Prostate gland (tissue), 2 donors: ENCODE measurements around the gene C4orf50. TPM values are rescaled to one million over a fixed set of nuclear protein-coding genes. Genes with fewer than 3 reads are reported as not detected.

Experiments
- DNase-seq: peaks from one replicate; pipeline ENCODE4 v3.0.0-alpha.2; 2019; ENCODE audit warnings: low spot score
- H3K27ac ChIP-seq, 2 donors: fragments of 200-600 bp; sonication (generic); 2 replicates each; pipeline ENCODE4 v1.5.1; 2017 to 2019
- H3K27me3 ChIP-seq: fragments of 200-600 bp; sonication (generic); replicated peaks from 2 replicates; pipeline ENCODE4 v1.5.1; 2019; ENCODE audit not compliant: insufficient read depth
- H3K36me3 ChIP-seq, 2 donors: fragments of 200-600 bp; sonication (generic); 1 replicate in 1 of 2; 2 replicates in 1 of 2; pipeline versions ENCODE4 v1.5.1 to v1.8.1; 2017 to 2019
- H3K4me1 ChIP-seq: fragments of 200-600 bp; sonication (generic); replicated peaks from 2 replicates; pipeline ENCODE4 v1.5.1; 2019
- H3K4me3 ChIP-seq, 2 donors: fragments of 200-600 bp; sonication (generic); 2 replicates each; pipeline ENCODE4 v1.5.1; 2017 to 2019
- H3K9me3 ChIP-seq: fragments of 200-600 bp; sonication (generic); 2 replicates; pipeline ENCODE4 v1.5.1; 2017
- POLR2A ChIP-seq: fragments of 450-650 bp; IDR thresholded peaks from one replicate; pipeline ENCODE4 v1.6.1; 2016; ENCODE audit warnings: antibody characterized with exemption, mild to moderate bottlenecking
- POLR2AphosphoS5 ChIP-seq: sonication (generic); formaldehyde crosslinking; IDR thresholded peaks from one replicate; pipeline ENCODE4 v1.6.1; 2017; ENCODE audit warnings: antibody characterized with exemption
- WGBS: methylation state at CpG from one replicate; pipeline ENCODE4 v1.1.5; 2018; 5-methylcytosine and 5-hydroxymethylcytosine counted together
- intact Hi-C: fragments of 100-400 bp; cut with DNase I; formaldehyde crosslinking; loops from one replicate; pipeline ENCODE4 v1.14.2; 2022
- total RNA-seq, 2 donors: library from RNA; depleted of rRNA; stranded (reverse); fragments of >200 nt; gene quantifications; one replicate each; pipeline ENCODE4 v1.1.0, GENCODE V29; 2016
- TF ChIP-seq, protein P1 (sequence below), 4 experiments: fragments of 200-600 bp in 2 of 4; fragments of 450-650 bp in 2 of 4; sonication (generic) in 2 of 4; IDR thresholded peaks; 1 replicate in 3 of 4; 2 replicates in 1 of 4; pipeline ENCODE4 v1.5.1; 2016 to 2019; ENCODE audit warnings: antibody characterized with exemption in 4 of 4, mild to moderate bottlenecking in 2 of 4, moderate library complexity in 2 of 4

C4orf50 gene
- total RNA-seq, 2 donors from 2014 or later, result 0.87 to 2.8 TPM

DNA sequence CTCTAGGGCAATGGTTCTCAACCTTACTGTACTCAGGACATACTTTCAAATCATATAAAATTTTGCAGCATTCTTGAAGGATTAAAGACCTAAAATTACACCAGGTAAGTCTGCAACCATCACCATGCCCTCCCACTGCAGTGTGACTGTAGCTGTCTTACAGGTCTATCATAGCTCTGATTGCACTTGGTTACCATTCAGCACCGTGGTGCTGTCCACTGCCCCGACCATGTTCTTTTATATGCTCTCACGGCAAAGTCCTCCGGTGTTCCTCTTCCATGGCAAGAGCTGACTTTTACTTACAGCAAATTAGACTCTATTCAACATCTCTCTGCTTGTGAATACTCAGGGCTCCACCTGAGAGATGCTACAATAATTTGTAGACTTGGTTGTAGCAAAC, 136.9 kb downstream of the C4orf50 start:
- H3K27ac ChIP-seq, result no peak overlapping the region
- TF ChIP-seq POLR2AphosphoS5 (no peak), POLR2A (no peak)
- TF ChIP-seq, protein P1, sequence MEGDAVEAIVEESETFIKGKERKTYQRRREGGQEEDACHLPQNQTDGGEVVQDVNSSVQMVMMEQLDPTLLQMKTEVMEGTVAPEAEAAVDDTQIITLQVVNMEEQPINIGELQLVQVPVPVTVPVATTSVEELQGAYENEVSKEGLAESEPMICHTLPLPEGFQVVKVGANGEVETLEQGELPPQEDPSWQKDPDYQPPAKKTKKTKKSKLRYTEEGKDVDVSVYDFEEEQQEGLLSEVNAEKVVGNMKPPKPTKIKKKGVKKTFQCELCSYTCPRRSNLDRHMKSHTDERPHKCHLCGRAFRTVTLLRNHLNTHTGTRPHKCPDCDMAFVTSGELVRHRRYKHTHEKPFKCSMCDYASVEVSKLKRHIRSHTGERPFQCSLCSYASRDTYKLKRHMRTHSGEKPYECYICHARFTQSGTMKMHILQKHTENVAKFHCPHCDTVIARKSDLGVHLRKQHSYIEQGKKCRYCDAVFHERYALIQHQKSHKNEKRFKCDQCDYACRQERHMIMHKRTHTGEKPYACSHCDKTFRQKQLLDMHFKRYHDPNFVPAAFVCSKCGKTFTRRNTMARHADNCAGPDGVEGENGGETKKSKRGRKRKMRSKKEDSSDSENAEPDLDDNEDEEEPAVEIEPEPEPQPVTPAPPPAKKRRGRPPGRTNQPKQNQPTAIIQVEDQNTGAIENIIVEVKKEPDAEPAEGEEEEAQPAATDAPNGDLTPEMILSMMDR (IDR thresholded peaks at IDR 0.05), result no peak
- peaks cover 2% of the 10 kb centered on the region for H3K27me3 ChIP-seq
- H3K4me1 ChIP-seq, result no peaks in the 10 kb centered on the region
- 8% methylated on average over 4 of the region's 4 CpGs for WGBS
- H3K36me3 ChIP-seq, result no peaks in the 10 kb centered on the region
- no peak overlapping the region for H3K4me3 ChIP-seq
- no peaks in the 10 kb centered on the region for H3K9me3 ChIP-seq
- DNase-seq, result no peak
- intact Hi-C loops, result no loop called here

DNA sequence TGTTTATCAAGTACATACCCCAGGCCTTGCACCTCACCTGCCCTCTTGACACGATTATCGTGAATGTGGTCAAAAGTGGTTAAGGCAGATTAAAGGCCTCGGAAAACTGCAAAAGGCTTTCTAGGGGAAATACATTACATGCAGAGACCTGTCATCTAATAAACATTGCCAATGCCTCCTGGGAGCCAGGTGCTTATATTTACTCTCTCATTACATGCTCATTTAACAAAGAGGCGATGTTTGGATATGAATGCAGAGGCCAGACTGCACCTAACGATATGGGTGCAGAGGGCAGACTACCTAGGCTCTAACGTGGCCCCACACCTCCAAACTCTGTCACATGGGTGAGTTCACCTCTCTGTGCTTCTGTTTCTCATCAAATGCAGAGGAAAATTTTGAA, 139.9 kb downstream of the C4orf50 start:
- WGBS, result 55% methylated on average over 6 of the region's 6 CpGs
- Histone ChIP-seq H3K4me1 (no peaks in the 10 kb centered on the region), H3K9me3 (no peaks in the 10 kb centered on the region), H3K27me3 (peaks cover 3% of the 10 kb centered on the region), H3K4me3 (no peak overlapping the region), H3K27ac (no peak overlapping the region), H3K36me3 (no peaks in the 10 kb centered on the region)
- no peak for DNase-seq
- TF ChIP-seq POLR2A, result no peak
- TF ChIP-seq POLR2AphosphoS5, result no peak
- TF ChIP-seq, protein P1 (IDR thresholded peaks at IDR 0.05), result no peak
- intact Hi-C loops, result no loop called here

DNA sequence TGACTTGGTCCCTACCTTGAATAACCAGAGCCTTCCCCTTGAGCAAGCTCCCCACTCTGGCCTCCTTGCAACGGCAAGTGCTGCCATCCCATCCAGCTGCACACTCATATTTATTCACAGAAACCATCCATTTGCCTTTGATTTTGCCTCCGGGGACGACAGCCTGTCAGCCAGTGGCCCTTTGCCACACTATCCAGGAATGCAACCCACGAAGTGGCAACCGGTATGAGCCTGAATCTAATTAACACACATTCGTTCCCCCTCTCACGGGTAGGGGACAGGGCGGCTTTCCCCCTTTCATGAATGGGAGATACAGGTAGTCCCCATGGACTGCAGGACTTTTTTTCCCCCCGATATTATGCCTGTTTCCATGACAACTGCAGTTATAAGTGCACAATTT, 140.8 kb downstream of the C4orf50 start:
- Histone ChIP-seq H3K4me1 (no peaks in the 10 kb centered on the region), H3K4me3 (no peak overlapping the region), H3K27ac (no peak overlapping the region), H3K36me3 (no peaks in the 10 kb centered on the region), H3K9me3 (no peaks in the 10 kb centered on the region), H3K27me3 (peaks cover 3% of the 10 kb centered on the region)
- TF ChIP-seq POLR2AphosphoS5 (no peak), POLR2A (no peak)
- TF ChIP-seq, protein P1 (IDR thresholded peaks at IDR 0.05), result no peak
- 79% methylated on average over 9 of the region's 9 CpGs for WGBS
- DNase-seq, result no peak
- intact Hi-C loops, result no loop called here

DNA sequence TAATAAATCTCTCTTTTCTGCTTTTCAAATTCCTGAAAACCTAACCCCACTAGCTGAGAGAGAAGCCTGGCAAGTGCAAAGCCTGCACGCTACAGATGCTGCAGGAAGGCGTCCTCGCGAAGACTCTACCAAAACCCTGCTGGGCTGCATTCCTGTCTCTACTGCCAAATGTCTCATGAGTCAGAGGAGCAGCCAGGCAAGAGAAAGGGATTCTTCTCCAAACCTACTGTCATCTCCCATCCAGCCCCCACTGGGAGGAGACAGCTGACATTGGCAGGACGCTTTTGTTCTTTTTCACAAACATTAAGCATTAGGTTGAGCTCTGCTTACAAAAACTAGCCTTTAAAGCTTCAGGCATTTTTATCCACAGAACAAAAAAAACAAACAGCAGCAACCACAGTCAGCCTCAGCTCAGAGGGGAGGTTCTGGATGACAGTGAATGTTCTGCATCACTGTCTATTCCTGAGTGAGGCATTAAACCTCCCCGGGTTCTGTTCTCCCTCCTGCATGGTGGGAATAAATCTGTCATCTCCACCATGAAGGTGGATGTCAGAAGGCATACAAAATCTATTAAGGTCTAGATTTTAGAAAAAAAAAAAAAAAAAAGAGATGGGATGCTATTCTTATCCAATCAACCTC, 143.3 kb downstream of the C4orf50 start:
- no peak overlapping the region for H3K27ac ChIP-seq
- no peaks in the 10 kb centered on the region for H3K9me3 ChIP-seq
- H3K4me3 ChIP-seq, result no peak overlapping the region
- DNase-seq, result no peak
- peaks cover 1% of the 10 kb centered on the region for H3K27me3 ChIP-seq
- TF ChIP-seq, protein P1 (IDR thresholded peaks at IDR 0.05), result no peak
- TF ChIP-seq POLR2AphosphoS5 (no peak), POLR2A (no peak)
- intact Hi-C loops, result no loop called here
- no peaks in the 10 kb centered on the region for H3K4me1 ChIP-seq
- 16% methylated on average over 6 of the region's 6 CpGs for WGBS
- H3K36me3 ChIP-seq, result no peaks in the 10 kb centered on the region

DNA sequence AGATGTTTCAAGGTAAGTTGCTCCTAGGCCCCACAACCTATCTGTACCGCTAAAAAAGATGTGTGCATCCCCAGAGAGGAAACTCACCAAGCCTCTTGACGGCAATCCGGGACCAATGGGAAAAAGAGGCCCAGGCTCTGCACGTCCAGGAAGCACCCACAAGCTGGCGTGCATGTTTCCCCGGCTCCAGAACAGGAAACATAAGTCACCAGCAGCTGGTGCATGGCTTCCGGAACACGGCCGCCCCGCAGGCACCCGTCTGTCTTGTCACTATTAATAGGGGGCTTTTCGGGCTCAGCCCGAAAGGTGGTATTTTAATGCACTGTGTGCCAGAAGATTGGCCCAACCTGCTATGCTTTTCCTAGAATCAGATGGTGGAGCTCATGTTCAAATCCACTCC, 147.5 kb downstream of the C4orf50 start:
- WGBS, result 73% methylated on average over 13 of the region's 13 CpGs
- intact Hi-C loops, result no loop called here
- no peak for TF ChIP-seq POLR2AphosphoS5
- TF ChIP-seq POLR2A, result no peak
- peaks cover 1% of the 10 kb centered on the region for H3K27me3 ChIP-seq
- no peaks in the 10 kb centered on the region for H3K36me3 ChIP-seq
- no peak for DNase-seq
- no peak overlapping the region for H3K4me3 ChIP-seq
- no peaks in the 10 kb centered on the region for H3K9me3 ChIP-seq
- H3K4me1 ChIP-seq, result no peaks in the 10 kb centered on the region
- H3K27ac ChIP-seq, result no peak overlapping the region
